Measurements from ENCODE around the gene MPP1. TPM values are rescaled to one million over a fixed set of nuclear protein-coding genes. Genes with fewer than 3 reads are reported as not detected.
"Not testable (repeated sequence)": the region's sequence is repeated elsewhere in the genome, so short reads cannot be mapped to it uniquely, and the experiment has no call there.

Gene MPP1
- total RNA-seq, result 10 to 100 TPM in 1 of 2 donors, 1 to 10 TPM in 1; 9.0 to 75.0 TPM
- total RNA-seq, result 3.4 to 8.0 reads per million in 2 donors

- Mint-ChIP-seq H3K4me1 (peaks cover 3% of the 10 kb centered on the region), H3K27me3 (no peaks in the 10 kb centered on the region), H3K36me3 (ENCODE audit: low read depth) (no peaks in the 10 kb centered on the region), H3K4me3 (peak within 1 kb of the TSS; percentile 84), H3K27ac (no peak within 1 kb of the TSS)
- H3K9me3 ChIP-seq (ENCODE audit: control insufficient read depth, low read length, poor library complexity, severe bottlenecking), result no peaks in the 10 kb centered on the region
- DNase-seq (peak; percentile 59 to 74 (median 63)), ATAC-seq (peak; percentile 99)
These were observed at the start of gene MPP1 for GRCh38 chrX:154804957-154805695. Gene MPP1 (minus strand): TSS chrX:154805485. CDS start chrX:154805373, 112 bp downstream.

- H3K4me3 Mint-ChIP-seq, result no peak overlapping the region
- no peaks in the 10 kb centered on the region for H3K36me3 Mint-ChIP-seq (ENCODE audit: low read depth)
- H3K9me3 ChIP-seq (ENCODE audit: control insufficient read depth, low read length, poor library complexity, severe bottlenecking), result no peaks in the 10 kb centered on the region
- ATAC-seq (no peak), DNase-seq (no peak)
- no peaks in the 10 kb centered on the region for H3K27me3 Mint-ChIP-seq
- H3K4me1 Mint-ChIP-seq, result no peaks in the 10 kb centered on the region
- no peak overlapping the region for H3K27ac Mint-ChIP-seq
These were observed 45.8 kb upstream of the MPP1 start for GRCh38 chrX:154850957-154851611.

- ATAC-seq (peak; percentile 48), DNase-seq (no peak)
- no peaks in the 10 kb centered on the region for H3K9me3 ChIP-seq (ENCODE audit: control insufficient read depth, low read length, poor library complexity, severe bottlenecking)
- H3K4me1 Mint-ChIP-seq, result no peaks in the 10 kb centered on the region
- no peak overlapping the region for H3K27ac Mint-ChIP-seq
- no peaks in the 10 kb centered on the region for H3K27me3 Mint-ChIP-seq
- no peak overlapping the region for H3K4me3 Mint-ChIP-seq
- H3K36me3 Mint-ChIP-seq (ENCODE audit: low read depth), result no peaks in the 10 kb centered on the region
These were observed 35.6 kb upstream of the MPP1 start for GRCh38 chrX:154840856-154841255.

GRCh38 chrX:154836163-154836562 is 30.9 kb upstream of the MPP1 start:
- H3K9me3 ChIP-seq (ENCODE audit: control insufficient read depth, low read length, poor library complexity, severe bottlenecking), result no peaks in the 10 kb centered on the region
- ATAC-seq (no peak), DNase-seq (no peak)
- H3K4me1 Mint-ChIP-seq, result no peaks in the 10 kb centered on the region
- no peaks in the 10 kb centered on the region for H3K36me3 Mint-ChIP-seq (ENCODE audit: low read depth)
- H3K4me3 Mint-ChIP-seq, result no peak overlapping the region
- no peak overlapping the region for H3K27ac Mint-ChIP-seq
- H3K27me3 Mint-ChIP-seq, result no peaks in the 10 kb centered on the region

DNA sequence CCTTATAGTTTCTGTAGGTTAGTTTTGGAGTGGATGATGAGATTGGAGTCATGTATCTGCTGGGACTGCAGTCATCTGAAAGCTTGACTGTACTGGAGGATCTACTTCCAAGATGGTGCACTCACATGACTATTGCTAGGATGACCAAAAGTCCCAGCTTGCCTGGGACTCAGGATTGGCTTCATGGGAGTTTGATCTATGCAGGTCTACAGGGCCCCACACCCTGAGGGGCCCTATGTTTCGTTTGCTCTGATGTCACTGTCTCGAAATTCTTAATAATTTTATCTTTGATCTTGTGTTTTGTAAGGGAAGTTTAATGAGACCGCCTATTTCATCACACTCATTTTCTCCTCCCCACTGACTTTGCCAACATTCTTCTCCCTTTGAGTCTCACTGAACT is 29.3 kb upstream of the MPP1 start, which contains the start of gene SMIM9:
Gene SMIM9, minus strand, starts transcription at position 101 of the 400 bp plus-strand sequence. CDS start 3,806 bp downstream, outside the sequence.
- DNase-seq (no peak), ATAC-seq (no peak)
- Mint-ChIP-seq H3K4me3 (no peak within 1 kb of the TSS), H3K27ac (no peak within 1 kb of the TSS), H3K36me3 (ENCODE audit: low read depth) (no peaks in the 10 kb centered on the region), H3K4me1 (peaks cover 7% of the 10 kb centered on the region), H3K27me3 (no peaks in the 10 kb centered on the region)
- H3K9me3 ChIP-seq (ENCODE audit: control insufficient read depth, low read length, poor library complexity, severe bottlenecking), result no peaks in the 10 kb centered on the region

DNA sequence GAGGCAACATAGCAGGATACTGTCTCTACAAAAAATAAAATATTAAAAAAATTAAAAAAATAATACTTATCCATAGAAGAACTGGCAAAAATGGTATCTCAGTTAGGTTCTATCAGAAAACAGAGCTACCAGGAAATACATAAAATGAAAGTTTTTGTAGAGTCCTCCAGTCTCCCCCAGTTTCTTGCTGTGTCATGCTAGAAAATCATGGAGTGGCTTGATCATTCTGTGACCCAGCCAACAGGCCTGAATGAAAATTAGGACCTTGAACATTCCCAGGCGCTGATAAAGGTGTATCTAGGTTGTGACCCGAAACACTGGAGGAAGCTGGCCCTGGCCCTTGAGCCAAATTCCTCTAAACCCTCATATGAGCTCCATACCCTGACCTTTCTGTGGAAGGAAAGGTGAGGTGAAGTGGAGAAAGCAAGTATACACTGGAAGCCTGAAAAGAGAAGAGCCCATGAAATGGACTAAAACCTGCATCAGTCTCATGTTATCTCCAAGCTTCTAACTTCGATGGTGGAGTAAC is 28.5 kb upstream of the MPP1 start:
- H3K9me3 ChIP-seq (ENCODE audit: control insufficient read depth, low read length, poor library complexity, severe bottlenecking), result no peaks in the 10 kb centered on the region
- H3K27ac Mint-ChIP-seq, result no peak overlapping the region
- H3K27me3 Mint-ChIP-seq, result no peaks in the 10 kb centered on the region
- H3K36me3 Mint-ChIP-seq (ENCODE audit: low read depth), result no peaks in the 10 kb centered on the region
- H3K4me3 Mint-ChIP-seq, result no peak overlapping the region
- DNase-seq (no peak), ATAC-seq (no peak)
- peaks cover 8% of the 10 kb centered on the region for H3K4me1 Mint-ChIP-seq

DNA sequence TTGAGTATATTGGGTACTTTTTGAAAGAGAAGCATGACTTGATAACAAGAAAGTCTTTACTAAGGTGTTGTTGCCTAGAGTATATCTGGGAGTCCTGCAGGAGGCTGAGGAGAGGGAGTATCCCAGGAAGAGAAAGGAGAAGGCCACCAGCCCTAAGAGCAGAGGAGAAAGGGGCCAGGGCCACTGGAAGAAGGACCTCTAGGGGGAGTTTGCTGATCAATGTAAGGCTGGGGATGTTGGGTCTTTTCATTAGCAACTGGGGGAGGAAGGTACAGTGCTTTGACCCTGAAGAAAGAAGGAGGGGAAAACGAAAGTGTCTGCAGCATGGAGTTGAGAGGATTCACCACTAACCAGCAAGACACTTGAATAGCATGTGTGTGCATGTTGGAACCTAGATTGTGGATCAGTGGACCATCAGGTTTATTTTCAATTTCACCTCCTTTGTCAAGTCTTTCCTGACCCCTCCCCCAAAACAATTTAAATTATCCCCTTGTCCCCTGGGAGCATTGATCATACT is 24.7 kb upstream of the MPP1 start:
- Mint-ChIP-seq H3K4me1 (peaks cover 16% of the 10 kb centered on the region), H3K4me3 (no peak overlapping the region), H3K27ac (no peak overlapping the region), H3K27me3 (no peaks in the 10 kb centered on the region), H3K36me3 (ENCODE audit: low read depth) (no peaks in the 10 kb centered on the region)
- ATAC-seq (no peak), DNase-seq (no peak)
- no peaks in the 10 kb centered on the region for H3K9me3 ChIP-seq (ENCODE audit: control insufficient read depth, low read length, poor library complexity, severe bottlenecking)

GRCh38 chrX:154829134-154829533 is 23.8 kb upstream of the MPP1 start:
- ATAC-seq (no peak), DNase-seq (no peak)
- no peak overlapping the region for H3K27ac Mint-ChIP-seq

DNA sequence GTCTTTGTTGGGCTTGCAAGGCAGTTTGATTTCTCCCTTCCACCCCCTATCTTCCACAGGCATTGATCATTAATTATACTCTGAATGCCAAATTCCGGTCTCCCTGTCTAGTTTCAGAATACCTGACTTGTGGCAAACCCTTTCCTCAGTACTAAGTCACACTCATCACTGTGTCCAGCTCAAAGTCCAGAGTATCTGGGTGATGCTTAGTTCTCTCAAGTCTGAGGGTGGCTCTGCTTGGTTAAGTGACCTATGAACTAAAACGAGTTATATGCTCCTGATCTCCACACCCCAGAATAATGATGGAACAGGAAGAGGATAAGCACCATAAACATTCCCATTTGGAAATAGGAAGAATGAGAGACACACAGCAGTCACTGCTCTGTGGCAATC is 22.7 kb upstream of the MPP1 start:
- no peak overlapping the region for H3K4me3 Mint-ChIP-seq
- ATAC-seq (no peak), DNase-seq (no peak)
- H3K27me3 Mint-ChIP-seq, result no peaks in the 10 kb centered on the region
- peaks cover 16% of the 10 kb centered on the region for H3K4me1 Mint-ChIP-seq
- no peaks in the 10 kb centered on the region for H3K36me3 Mint-ChIP-seq (ENCODE audit: low read depth)
- H3K9me3 ChIP-seq (ENCODE audit: control insufficient read depth, low read length, poor library complexity, severe bottlenecking), result no peaks in the 10 kb centered on the region
- H3K27ac Mint-ChIP-seq, result peak overlapping the region; percentile 47

More at GRCh38 chrX:154829134-154829533, 23.8 kb upstream of the MPP1 start:
- Mint-ChIP-seq H3K4me1 (peaks cover 16% of the 10 kb centered on the region), H3K4me3 (no peak overlapping the region), H3K27me3 (no peaks in the 10 kb centered on the region), H3K36me3 (ENCODE audit: low read depth) (no peaks in the 10 kb centered on the region)
- no peaks in the 10 kb centered on the region for H3K9me3 ChIP-seq (ENCODE audit: control insufficient read depth, low read length, poor library complexity, severe bottlenecking)

DNA sequence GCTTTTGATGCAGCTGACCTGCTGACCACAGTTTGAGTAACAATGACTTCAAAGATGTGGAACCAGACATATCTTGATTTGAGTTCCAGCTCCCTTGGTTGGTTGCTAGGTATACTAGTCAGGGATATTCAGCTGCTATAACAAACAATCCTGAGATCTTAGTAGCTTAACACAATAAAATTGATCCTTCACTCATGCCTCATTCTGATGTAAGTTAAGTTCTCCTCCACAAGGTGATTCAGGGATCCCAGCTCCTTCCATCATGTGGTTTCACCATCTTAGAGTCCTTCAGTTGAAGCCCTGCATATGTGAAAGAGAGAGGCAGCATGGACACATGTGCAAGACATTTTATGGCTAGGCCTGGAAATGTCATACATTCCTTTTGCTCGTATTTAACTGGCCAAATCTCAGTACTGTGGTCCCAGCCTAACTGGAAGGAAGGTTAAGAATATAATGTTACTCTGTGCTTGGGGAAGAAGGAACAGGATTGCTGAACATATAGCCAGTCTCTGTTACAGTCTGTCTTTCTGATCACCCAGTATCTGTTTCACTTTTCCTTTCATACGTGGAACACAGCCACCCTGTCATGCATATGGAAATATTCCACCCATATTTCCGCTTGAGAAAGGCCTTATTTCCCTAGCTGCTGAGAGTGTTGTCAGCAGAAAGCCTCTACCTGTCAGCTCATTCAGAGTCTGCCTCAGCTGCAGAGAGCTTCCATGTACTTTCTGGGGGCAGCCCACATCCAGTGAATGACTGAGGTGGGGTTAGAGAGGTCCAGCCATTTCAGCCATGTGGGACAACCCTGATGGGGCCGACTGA is 22.1 kb upstream of the MPP1 start:
- H3K27me3 Mint-ChIP-seq, result no peaks in the 10 kb centered on the region
- H3K9me3 ChIP-seq (ENCODE audit: control insufficient read depth, low read length, poor library complexity, severe bottlenecking), result no peaks in the 10 kb centered on the region
- H3K27ac Mint-ChIP-seq, result peak overlapping the region; percentile 47
- peak; percentile 54 for ATAC-seq
- no peak for DNase-seq
- H3K36me3 Mint-ChIP-seq (ENCODE audit: low read depth), result no peaks in the 10 kb centered on the region
- peaks cover 16% of the 10 kb centered on the region for H3K4me1 Mint-ChIP-seq
- no peak overlapping the region for H3K4me3 Mint-ChIP-seq

DNA sequence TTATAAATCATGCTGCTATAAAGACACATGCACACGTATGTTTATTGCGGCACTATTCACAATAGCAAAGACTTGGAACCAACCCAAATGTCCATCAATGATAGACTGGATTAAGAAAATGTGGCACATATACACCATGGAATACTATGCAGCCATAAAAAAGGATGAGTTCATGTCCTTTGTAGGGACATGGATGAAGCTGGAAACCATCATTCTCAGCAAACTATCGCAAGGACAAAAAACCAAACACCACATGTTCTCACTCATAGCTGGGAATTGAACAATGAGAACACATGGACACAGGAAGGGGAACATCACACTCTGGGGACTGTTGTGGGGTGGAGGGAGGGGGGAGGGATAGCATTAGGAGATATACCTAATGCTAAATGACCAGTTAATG is 20.3 kb upstream of the MPP1 start:
- not testable (repeated sequence) for ATAC-seq; H3K27ac Mint-ChIP-seq; H3K27me3 Mint-ChIP-seq; H3K4me3 Mint-ChIP-seq; H3K9me3 ChIP-seq (ENCODE audit: control insufficient read depth, low read length, poor library complexity, severe bottlenecking); DNase-seq; H3K36me3 Mint-ChIP-seq (ENCODE audit: low read depth)
- peaks cover 13% of the 10 kb centered on the region for H3K4me1 Mint-ChIP-seq

DNA sequence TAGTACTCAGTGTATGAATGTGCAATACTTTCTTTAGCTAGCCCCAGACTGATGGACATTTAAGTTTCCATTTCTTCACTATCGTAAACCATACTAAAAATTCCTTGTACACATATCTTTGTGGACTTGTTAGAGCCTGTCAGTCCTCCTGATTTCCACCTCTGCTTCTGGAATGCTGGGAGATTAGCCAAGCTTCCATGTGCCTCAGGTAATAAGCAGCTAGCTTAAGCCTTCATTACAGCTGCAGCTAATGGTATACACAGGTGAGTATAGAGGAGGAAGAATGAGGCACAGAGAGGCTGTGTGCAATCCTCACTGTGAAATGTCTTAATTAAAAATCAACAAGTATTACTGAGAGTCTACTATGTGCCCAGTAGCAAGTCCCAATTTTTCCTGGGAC is 19.4 kb upstream of the MPP1 start:
- H3K9me3 ChIP-seq (ENCODE audit: control insufficient read depth, low read length, poor library complexity, severe bottlenecking), result no peaks in the 10 kb centered on the region
- no peak for ATAC-seq
- H3K4me1 Mint-ChIP-seq, result peaks cover 8% of the 10 kb centered on the region
- no peak overlapping the region for H3K27ac Mint-ChIP-seq
- no peaks in the 10 kb centered on the region for H3K36me3 Mint-ChIP-seq (ENCODE audit: low read depth)
- no peaks in the 10 kb centered on the region for H3K27me3 Mint-ChIP-seq
- no peak overlapping the region for H3K4me3 Mint-ChIP-seq
- DNase-seq, result no peak

- Mint-ChIP-seq H3K36me3 (ENCODE audit: low read depth) (no peaks in the 10 kb centered on the region), H3K4me3 (no peak overlapping the region), H3K4me1 (no peaks in the 10 kb centered on the region), H3K27me3 (no peaks in the 10 kb centered on the region), H3K27ac (no peak overlapping the region)
- DNase-seq (no peak), ATAC-seq (no peak)
- H3K9me3 ChIP-seq (ENCODE audit: control insufficient read depth, low read length, poor library complexity, severe bottlenecking), result no peaks in the 10 kb centered on the region
These were observed 16.7 kb upstream of the MPP1 start for GRCh38 chrX:154822029-154822428.

All from T-helper 17 cell (primary cell).